Measurements from ENCODE around the gene HNF4A.

HNF4A gene

GRCh38 chr20:44357020-44357419 lies 1.5 kb downstream of the HNF4A start:
- no peak overlapping the region for H3K4me3 ChIP-seq (ENCODE audit: low read depth, low read length)
- TF ChIP-seq ZNF221 (tag by site-specific recombination; IDR thresholded peaks at IDR 0.05; ENCODE audit: borderline replicate concordance), result no peak
- TF ChIP-seq ZNF623 (tag by site-specific recombination; IDR thresholded peaks at IDR 0.05), result no peak
- no peak for TF ChIP-seq ZNF654 (tag by site-specific recombination; IDR thresholded peaks at IDR 0.05; ENCODE audit: low read depth)
- TF ChIP-seq ZIC2 (tag by site-specific recombination; IDR thresholded peaks at IDR 0.05), result no peak
- no peak for TF ChIP-seq IKZF3 (tag by site-specific recombination; IDR thresholded peaks at IDR 0.05)
- no peak for TF ChIP-seq RBAK (tag by site-specific recombination; IDR thresholded peaks at IDR 0.05)
- no peak for TF ChIP-seq GLI2 (tag by site-specific recombination; IDR thresholded peaks at IDR 0.05; ENCODE audit: borderline replicate concordance, low read depth)
- TF ChIP-seq GLIS2 (tag by site-specific recombination; IDR thresholded peaks at IDR 0.05), result no peak
- TF ChIP-seq ZNF449 (tag by site-specific recombination; IDR thresholded peaks at IDR 0.05), result no peak
- no peak for TF ChIP-seq ZBTB44 (tag by site-specific recombination; IDR thresholded peaks at IDR 0.05)
- no peak for TF ChIP-seq ZNF18 (tag by site-specific recombination; IDR thresholded peaks at IDR 0.05)
- H3K4me1 ChIP-seq (ENCODE audit: control insufficient read depth, insufficient read depth, low read length), result no peaks in the 10 kb centered on the region
- no peaks in the 10 kb centered on the region for H3K36me3 ChIP-seq (ENCODE audit: control insufficient read depth in 2 of 2, insufficient read depth in 1 of 2, low read length in 2 of 2)
- ChIA-PET POLR2A (no interaction called here), CTCF (no interaction called here)
- H3K27ac ChIP-seq (ENCODE audit: extremely low read depth, low read depth, low read length), result no peak overlapping the region
- no peaks in the 10 kb centered on the region for H3K9me3 ChIP-seq (ENCODE audit: control insufficient read depth, insufficient read depth, low read depth, low read length)

GRCh38 chr20:44357555-44358125 lies 2.1 kb downstream of the HNF4A start:
- Histone ChIP-seq H3K9me3 (ENCODE audit: control insufficient read depth, insufficient read depth, low read depth, low read length) (no peaks in the 10 kb centered on the region), H3K4me1 (ENCODE audit: control insufficient read depth, insufficient read depth, low read length) (no peaks in the 10 kb centered on the region), H3K4me3 (ENCODE audit: low read depth, low read length) (no peak overlapping the region), H3K27ac (ENCODE audit: extremely low read depth, low read depth, low read length) (no peak overlapping the region), H3K36me3 (ENCODE audit: control insufficient read depth in 2 of 2, insufficient read depth in 1 of 2, low read length in 2 of 2) (no peaks in the 10 kb centered on the region)
- ChIA-PET POLR2A (interaction anchor here (0.6 kb wide), 1 partner anchor 50 kb away, joined by 4 read pairs; no protein-coding TSS in a partner anchor), CTCF (interaction anchor here (0.6 kb wide), 1 partner anchor 119 kb away, joined by 5 read pairs; no protein-coding TSS in a partner anchor)
- TF ChIP-seq ZNF488 (tag by site-specific recombination; IDR thresholded peaks at IDR 0.05) (no peak), ZNF513 (tag by site-specific recombination; IDR thresholded peaks at IDR 0.05) (no peak), ATF2 (tag by site-specific recombination; IDR thresholded peaks at IDR 0.05; ENCODE audit: low read depth) (no peak)
